ENCODE measurements around the gene CDH22. TPM values are rescaled to one million over a fixed set of nuclear protein-coding genes. Genes with fewer than 3 reads are reported as not detected.
A peak's percentile ranks its signal among the peaks of the same experiment; 100 is the strongest.

The CDH22 gene
- total and polyA plus RNA-seq, 11 donors, result 0.03 to 0.90 (median 0.48) TPM

DNA sequence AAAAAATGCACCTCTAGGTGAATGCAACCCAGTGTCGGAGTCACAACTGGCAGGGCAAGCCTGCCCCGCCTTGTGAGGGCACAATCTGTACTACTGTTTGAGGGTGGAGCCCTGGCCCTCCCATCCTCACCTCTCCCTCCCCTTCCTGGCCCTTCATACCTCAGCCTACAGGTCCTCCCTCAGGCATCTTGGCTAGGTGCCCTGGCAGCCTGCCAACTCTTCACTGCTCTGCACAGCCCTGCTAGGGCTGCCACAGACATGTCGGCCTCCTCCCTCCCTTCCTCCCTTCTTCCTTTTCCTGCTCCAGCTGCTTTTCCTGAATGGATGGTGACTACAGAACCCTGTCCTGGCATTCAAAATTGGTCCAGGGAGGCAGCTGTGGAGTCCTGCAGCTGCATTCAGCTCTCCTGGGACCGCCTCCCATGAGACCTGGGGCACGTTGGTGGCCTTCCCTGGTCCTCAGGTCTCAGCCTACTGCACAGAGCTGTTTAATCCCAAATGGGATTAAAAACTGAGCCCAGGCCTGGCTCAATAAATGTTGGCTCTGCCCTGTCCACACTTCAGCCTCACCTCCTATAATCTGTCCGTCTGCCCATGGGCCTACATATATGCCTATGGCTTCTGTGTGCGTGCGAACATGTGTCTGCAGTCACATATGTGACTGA lies 52.7 kb downstream of the CDH22 start:
- H3K36me3 ChIP-seq, result no peaks in the 10 kb centered on the region
- WGBS, 4 donors, result 46 to 59% (median 52%) methylated on average over 7 to 8 of the region's 8 CpGs
- no peak for TF ChIP-seq CTCF (IDR thresholded peaks at IDR 0.05)
- TF ChIP-seq POLR2A (IDR thresholded peaks at IDR 0.05), result no peak
- H3K27me3 ChIP-seq, result peaks cover 14 to 63% (median 27%) of the 10 kb centered on the region in 9 donors
- peak; percentile 64 to 88 (median 79) for DNase-seq
- peaks cover 0 to 13% (median 1%) of the 10 kb centered on the region in 12 donors for H3K4me1 ChIP-seq
- H3K27ac ChIP-seq, result no peak overlapping the region
- no peak overlapping the region for H3K4me3 ChIP-seq
- intact Hi-C loops (cut with DNase I), result loop anchor here in 1 of 10 donors (10.0 kb wide), 1 partner anchor 81 kb away; no protein-coding TSS in a partner anchor
- H3K9me3 ChIP-seq, result no peaks in the 10 kb centered on the region
- peak; percentile 74 to 90 (median 82) for ATAC-seq

DNA sequence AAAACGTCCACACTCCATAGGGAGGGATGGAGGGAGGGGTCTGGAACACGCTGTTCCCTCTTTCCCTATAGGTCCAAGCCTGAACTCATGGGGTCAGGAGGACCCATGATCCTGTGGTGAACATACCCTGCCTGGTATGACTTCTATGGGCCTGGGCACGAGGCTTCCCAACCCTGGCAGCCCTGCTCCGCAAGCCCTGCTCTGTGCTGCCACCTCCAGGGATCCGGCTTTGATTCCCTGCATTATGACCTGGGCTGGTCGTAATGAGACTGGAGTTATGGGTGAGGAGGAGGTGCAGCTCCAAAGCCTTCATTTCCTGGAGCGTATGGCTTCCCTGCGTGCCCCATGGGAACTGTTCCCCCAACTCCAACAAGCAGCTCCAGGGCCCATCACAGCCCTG lies 54.9 kb downstream of the CDH22 start:
- Histone ChIP-seq H3K4me3 (no peak overlapping the region), H3K27me3 (peaks cover 17 to 73% (median 42%) of the 10 kb centered on the region in 9 donors), H3K27ac (no peak overlapping the region), H3K9me3 (no peaks in the 10 kb centered on the region), H3K36me3 (no peaks in the 10 kb centered on the region), H3K4me1 (peaks cover 0 to 13% (median 1%) of the 10 kb centered on the region in 12 donors)
- DNase-seq, result no peak
- WGBS, 4 donors, result 2 to 8% (median 7%) methylated on average over 8 of the region's 8 CpGs
- peak; percentile 27 to 68 (median 56) for ATAC-seq
- TF ChIP-seq POLR2A (IDR thresholded peaks at IDR 0.05), result no peak
- peak in 5 of 12 donors; percentile 9 to 36 (median 16) for TF ChIP-seq CTCF (IDR thresholded peaks at IDR 0.05)
- intact Hi-C loops (cut with DNase I), result loop anchor here in 1 of 10 donors (5.0 to 10.0 kb wide), 2 partner anchors 79 to 121 kb away; no protein-coding TSS in a partner anchor

GRCh38 chr20:46252352-46253091 lies 55.8 kb downstream of the CDH22 start:
- ATAC-seq (no peak), DNase-seq (no peak)

More at GRCh38 chr20:46252352-46253091, 55.8 kb downstream of the CDH22 start:
- TF ChIP-seq CTCF (IDR thresholded peaks at IDR 0.05), result no peak
- TF ChIP-seq POLR2A (IDR thresholded peaks at IDR 0.05), result no peak
- no peaks in the 10 kb centered on the region for H3K36me3 ChIP-seq
- WGBS, 4 donors, result 72 to 76% (median 75%) methylated on average over 8 of the region's 8 CpGs
- intact Hi-C loops (cut with DNase I), result loop anchor here in 1 of 10 donors (5.0 to 10.0 kb wide), 2 partner anchors 78 to 120 kb away; no protein-coding TSS in a partner anchor
- H3K9me3 ChIP-seq, result no peaks in the 10 kb centered on the region
- H3K4me1 ChIP-seq, result peaks cover 0 to 13% (median 1%) of the 10 kb centered on the region in 12 donors
- H3K27me3 ChIP-seq, result peaks cover 21 to 73% (median 45%) of the 10 kb centered on the region in 9 donors
- no peak overlapping the region for H3K27ac ChIP-seq
- no peak overlapping the region for H3K4me3 ChIP-seq
